ENCODE results near the gene CAPN8.

CAPN8 gene

GRCh38 chr1:223631956-223632355, 33.5 kb downstream of the CAPN8 start:
- no peak for DNase-seq (ENCODE audit: low read depth)
- TF ChIP-seq CTCF (IDR thresholded peaks at IDR 0.05; ENCODE audit: low read length, missing control alignments) = no peak
- no peak overlapping the region for H3K4me3 ChIP-seq (replicated peaks; ENCODE audit: low read depth, low read length)

GRCh38 chr1:223631473-223631872, 34.0 kb downstream of the CAPN8 start:
- no peak for DNase-seq (ENCODE audit: low read depth)
- H3K4me3 ChIP-seq (replicated peaks; ENCODE audit: low read depth, low read length) = no peak overlapping the region
- TF ChIP-seq CTCF (IDR thresholded peaks at IDR 0.05; ENCODE audit: low read length, missing control alignments) = no peak

- DNase-seq (ENCODE audit: low read depth) = no peak
- TF ChIP-seq CTCF (IDR thresholded peaks at IDR 0.05; ENCODE audit: low read length, missing control alignments) = no peak
- no peak overlapping the region for H3K4me3 ChIP-seq (replicated peaks; ENCODE audit: low read depth, low read length)
Measured at GRCh38 chr1:223629126-223629457, 36.4 kb downstream of the CAPN8 start.

DNA sequence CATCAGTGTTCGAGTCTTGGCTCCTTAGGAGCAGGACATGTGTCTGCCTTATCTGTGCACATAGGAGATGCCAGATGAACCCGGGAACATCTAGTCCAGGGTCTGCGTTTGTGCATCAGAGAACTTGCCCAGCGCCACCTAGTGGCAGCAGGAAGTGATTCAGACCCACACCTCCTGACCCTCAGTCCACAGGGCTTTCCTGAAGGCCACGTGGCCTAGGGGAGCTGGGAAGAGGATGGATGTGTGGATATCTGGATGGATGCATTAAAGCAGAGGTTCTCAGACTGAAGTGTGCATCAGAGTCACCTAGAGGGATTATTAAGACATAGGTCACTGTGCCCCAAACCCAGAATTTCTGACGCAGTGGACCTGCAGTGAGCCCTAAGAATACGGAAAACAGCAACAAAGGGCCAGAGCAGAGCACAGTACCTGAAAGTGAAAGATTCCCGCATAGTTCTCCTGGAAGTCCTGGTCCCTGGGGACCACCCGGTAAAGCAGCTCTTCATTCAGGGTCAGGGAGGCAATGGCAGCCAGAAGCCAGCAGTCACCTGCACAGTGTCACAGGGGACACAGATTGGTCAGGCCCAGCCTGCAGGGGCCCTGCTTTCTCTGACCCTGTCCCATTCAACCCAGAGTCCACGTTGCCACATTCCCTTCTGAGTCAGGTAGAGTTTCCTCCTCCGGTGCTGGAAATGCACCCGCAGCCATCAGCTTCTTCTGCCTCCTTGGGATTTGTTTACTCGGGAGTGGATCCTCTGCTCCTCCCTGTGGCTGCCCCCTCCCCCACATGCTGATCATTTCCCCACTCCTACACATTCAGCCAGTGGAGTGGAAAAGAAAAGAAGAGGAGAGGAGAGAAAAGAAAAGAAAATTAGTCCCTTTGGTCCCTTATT, 37.0 kb downstream of the CAPN8 start:
- TF ChIP-seq CTCF (IDR thresholded peaks at IDR 0.05; ENCODE audit: low read length, missing control alignments) = peak; percentile 47
- H3K4me3 ChIP-seq (replicated peaks; ENCODE audit: low read depth, low read length) = no peak overlapping the region
- peak; percentile 27 for DNase-seq (ENCODE audit: low read depth)

DNA sequence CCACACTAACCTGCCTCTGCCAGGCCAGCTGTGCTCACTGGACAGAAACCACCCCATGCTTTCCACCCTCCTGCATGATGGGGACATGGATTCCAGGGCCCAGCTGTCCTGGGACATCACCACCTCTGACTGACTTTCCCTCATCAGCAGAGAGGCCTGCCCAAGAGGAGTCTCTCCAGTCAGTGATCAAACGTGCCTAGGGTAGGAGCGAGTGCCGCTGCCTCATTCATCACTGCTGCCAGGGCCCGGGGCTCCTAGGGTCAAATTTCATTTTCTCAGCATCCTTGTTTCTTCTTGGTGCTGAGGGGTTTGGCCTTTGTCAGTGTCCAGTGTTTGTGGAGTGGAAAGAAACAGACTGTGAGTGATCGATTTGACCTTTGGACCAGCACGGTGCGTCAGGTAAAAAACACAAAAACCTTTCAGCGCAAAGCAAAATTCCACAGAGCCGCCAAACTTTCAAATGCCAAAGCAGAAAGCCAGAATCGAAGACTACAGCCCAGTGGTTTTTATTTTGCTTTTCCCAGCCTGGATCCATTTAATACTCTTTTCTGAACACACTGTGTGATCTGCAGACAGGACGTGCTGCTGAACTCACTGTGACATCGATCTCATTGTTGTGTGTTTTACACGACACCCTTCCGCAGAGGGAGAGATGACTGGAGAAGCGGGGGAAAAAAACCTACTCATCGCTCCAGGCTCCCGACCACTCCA, 43.2 kb downstream of the CAPN8 start:
- no peak overlapping the region for H3K4me3 ChIP-seq (replicated peaks; ENCODE audit: low read depth, low read length)
- no peak for TF ChIP-seq CTCF (IDR thresholded peaks at IDR 0.05; ENCODE audit: low read length, missing control alignments)
- DNase-seq (ENCODE audit: low read depth) = no peak

DNA sequence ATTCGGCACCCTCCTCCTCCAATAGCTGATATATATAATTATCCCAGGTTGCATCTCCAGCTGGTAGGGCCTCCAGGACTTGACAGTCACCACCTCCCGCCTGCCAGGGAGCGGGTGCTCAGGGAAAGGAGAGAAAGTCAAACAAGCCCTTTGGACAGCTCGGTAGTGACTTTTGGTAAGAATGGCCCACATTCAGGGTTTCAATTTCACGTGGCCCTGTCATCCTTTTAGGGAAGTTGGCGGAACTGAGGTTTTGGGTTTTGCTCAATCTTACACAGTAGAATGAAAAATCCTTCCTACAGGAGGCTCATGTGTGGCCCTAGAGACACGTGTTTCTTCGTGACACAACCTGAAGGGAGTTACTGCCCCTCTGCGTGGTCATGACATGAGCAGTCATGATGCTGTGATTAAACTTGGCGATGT, 44.2 kb downstream of the CAPN8 start:
- H3K4me3 ChIP-seq (replicated peaks; ENCODE audit: low read depth, low read length) = no peak overlapping the region
- TF ChIP-seq CTCF (IDR thresholded peaks at IDR 0.05; ENCODE audit: low read length, missing control alignments) = no peak
- no peak for DNase-seq (ENCODE audit: low read depth)
